Measurements from ENCODE around the gene SON.
"Not testable (repeated sequence)": the region's sequence is repeated elsewhere in the genome, so short reads cannot be mapped to it uniquely, and the experiment has no call there.

Gene SON

GRCh38 chr21:33619726-33620125 is 76.9 kb downstream of the SON start:
- Histone ChIP-seq H3K4me3 (ENCODE audit: low read depth, low read length) (no peak overlapping the region), H3K4me1 (ENCODE audit: control insufficient read depth, insufficient read depth, low read length) (no peaks in the 10 kb centered on the region), H3K36me3 (ENCODE audit: control insufficient read depth in 2 of 2, insufficient read depth in 1 of 2, low read length in 2 of 2) (peaks cover 36 to 47% of the 10 kb centered on the region in 2 experiments), H3K9me3 (ENCODE audit: control insufficient read depth, insufficient read depth, low read depth, low read length) (no peaks in the 10 kb centered on the region), H3K27ac (ENCODE audit: extremely low read depth, low read depth, low read length) (no peak overlapping the region)
- CTCF ChIA-PET: interaction anchor here (0.7 to 1.3 kb wide), 2 partner anchors 14 to 90 kb away, joined by 4 to 8 read pairs; no protein-coding TSS in a partner anchor
- TF ChIP-seq ZNF664 (tag by site-specific recombination; IDR thresholded peaks at IDR 0.05) (no peak), ZNF629 (tag by site-specific recombination; IDR thresholded peaks at IDR 0.05) (no peak), ZNF266 (tag by site-specific recombination; IDR thresholded peaks at IDR 0.05; ENCODE audit: low read depth) (no peak), ZNF202 (tag by site-specific recombination; IDR thresholded peaks at IDR 0.05; ENCODE audit: borderline replicate concordance) (no peak), KLF17 (tag by site-specific recombination; IDR thresholded peaks at IDR 0.05) (no peak), ZNF514 (tag by site-specific recombination; IDR thresholded peaks at IDR 0.05) (no peak)
- TF ChIP-seq, protein P1, sequence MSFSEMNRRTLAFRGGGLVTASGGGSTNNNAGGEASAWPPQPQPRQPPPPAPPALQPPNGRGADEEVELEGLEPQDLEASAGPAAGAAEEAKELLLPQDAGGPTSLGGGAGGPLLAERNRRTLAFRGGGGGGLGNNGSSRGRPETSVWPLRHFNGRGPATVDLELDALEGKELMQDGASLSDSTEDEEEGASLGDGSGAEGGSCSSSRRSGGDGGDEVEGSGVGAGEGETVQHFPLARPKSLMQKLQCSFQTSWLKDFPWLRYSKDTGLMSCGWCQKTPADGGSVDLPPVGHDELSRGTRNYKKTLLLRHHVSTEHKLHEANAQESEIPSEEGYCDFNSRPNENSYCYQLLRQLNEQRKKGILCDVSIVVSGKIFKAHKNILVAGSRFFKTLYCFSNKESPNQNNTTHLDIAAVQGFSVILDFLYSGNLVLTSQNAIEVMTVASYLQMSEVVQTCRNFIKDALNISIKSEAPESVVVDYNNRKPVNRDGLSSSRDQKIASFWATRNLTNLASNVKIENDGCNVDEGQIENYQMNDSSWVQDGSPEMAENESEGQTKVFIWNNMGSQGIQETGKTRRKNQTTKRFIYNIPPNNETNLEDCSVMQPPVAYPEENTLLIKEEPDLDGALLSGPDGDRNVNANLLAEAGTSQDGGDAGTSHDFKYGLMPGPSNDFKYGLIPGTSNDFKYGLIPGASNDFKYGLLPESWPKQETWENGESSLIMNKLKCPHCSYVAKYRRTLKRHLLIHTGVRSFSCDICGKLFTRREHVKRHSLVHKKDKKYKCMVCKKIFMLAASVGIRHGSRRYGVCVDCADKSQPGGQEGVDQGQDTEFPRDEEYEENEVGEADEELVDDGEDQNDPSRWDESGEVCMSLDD (tag by site-specific recombination; IDR thresholded peaks at IDR 0.05): no peak
- POLR2A ChIA-PET: no interaction called here

DNA sequence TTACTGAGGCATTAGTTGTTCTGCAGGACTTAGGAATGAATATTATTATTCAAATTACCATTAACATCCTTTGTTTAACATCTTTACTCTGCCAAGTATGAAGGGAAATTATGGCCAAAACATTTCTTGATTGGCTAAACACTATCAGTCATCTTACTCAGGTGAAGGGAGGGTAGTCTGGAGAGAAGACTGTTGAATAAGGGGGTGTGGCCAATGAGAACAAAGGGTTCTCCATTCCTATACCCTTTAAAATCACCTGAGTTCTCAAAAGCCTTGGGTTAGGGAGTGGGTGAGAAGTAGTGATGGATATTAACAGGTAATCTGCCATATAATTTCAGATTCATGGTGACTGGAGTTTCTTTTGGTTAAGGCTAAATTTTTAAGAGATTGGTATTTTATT is 79.4 kb downstream of the SON start:
- H3K27ac ChIP-seq (ENCODE audit: extremely low read depth, low read depth, low read length): no peak overlapping the region
- H3K4me1 ChIP-seq (ENCODE audit: control insufficient read depth, insufficient read depth, low read length): no peaks in the 10 kb centered on the region
- CTCF ChIA-PET: interaction anchor here (0.7 to 2.5 kb wide), 4 partner anchors 9 to 292 kb away, joined by 3 to 15 read pairs (median 3); no protein-coding TSS in a partner anchor
- H3K36me3 ChIP-seq (ENCODE audit: control insufficient read depth in 2 of 2, insufficient read depth in 1 of 2, low read length in 2 of 2): peaks cover 25 to 49% of the 10 kb centered on the region in 2 experiments
- no peak overlapping the region for H3K4me3 ChIP-seq (ENCODE audit: low read depth, low read length)
- TF ChIP-seq ZNF398 (tag by site-specific recombination; IDR thresholded peaks at IDR 0.05) (no peak), ZNF18 (tag by site-specific recombination; IDR thresholded peaks at IDR 0.05) (no peak), ZFP41 (tag by site-specific recombination; IDR thresholded peaks at IDR 0.05; ENCODE audit: borderline replicate concordance) (no peak), ZNF426 (tag by site-specific recombination; IDR thresholded peaks at IDR 0.05) (no peak)
- no peaks in the 10 kb centered on the region for H3K9me3 ChIP-seq (ENCODE audit: control insufficient read depth, insufficient read depth, low read depth, low read length)
- POLR2A ChIA-PET: no interaction called here

- H3K9me3 ChIP-seq (ENCODE audit: control insufficient read depth, insufficient read depth, low read depth, low read length); H3K27ac ChIP-seq (ENCODE audit: extremely low read depth, low read depth, low read length); POLR2A ChIA-PET; H3K4me3 ChIP-seq (ENCODE audit: low read depth, low read length); H3K4me1 ChIP-seq (ENCODE audit: control insufficient read depth, insufficient read depth, low read length): not testable (repeated sequence)
- CTCF ChIA-PET: interaction anchor here (0.8 kb wide), 1 partner anchor 20 kb away, joined by 3 read pairs; no protein-coding TSS in a partner anchor
- H3K36me3 ChIP-seq (ENCODE audit: control insufficient read depth in 2 of 2, insufficient read depth in 1 of 2, low read length in 2 of 2): peaks cover 48 to 50% of the 10 kb centered on the region in 2 experiments
Observed at GRCh38 chr21:33626151-33626550, 83.3 kb downstream of the SON start.

All from HEK293 (cell line).